K562 (cell line): ENCODE data around the gene CACNA1A. TPM values are rescaled to one million over a fixed set of nuclear protein-coding genes. Genes with fewer than 3 reads are reported as not detected.

Experiments used
- ATAC-seq: fragments of 200-7000 bp; cut with Tn5 transposase; 3 replicates; pipeline ENCODE4 v1.9.1; 2020; ENCODE audit warnings: moderate library complexity
- BruUV-seq: library from RNA; stranded (reverse); fragments of 400-500 nt; replicated peaks from 2 replicates; lab custom pipeline; 2021; lab: Mats Ljungman, UMichigan
- CTCF ChIA-PET: fragments of 300-600 bp; formaldehyde crosslinking; extraction: SDS; loops from one replicate; lab custom pipeline; 2021; ENCODE audit warnings: low intra/inter-chr PET ratio; lab: Yijun Ruan, JAX
- POLR2A ChIA-PET: fragments of 300-600, 350-650 bp; sonication (Branson Sonifier 250); formaldehyde crosslinking; extraction: SDS; loops from one replicate; lab custom pipeline; 2021; ENCODE audit warnings: antibody characterized with exemption, inconsistent platforms; lab: Yijun Ruan, JAX
- DNase-seq, 4 experiments: peaks; one replicate each; pipeline versions ENCODE4 v3.0.0 to v3.0.0-alpha.2; 2011 to 2018; ENCODE audit warnings: low spot score in 3 of 4, mixed read lengths in 3 of 4; ENCODE audit errors: extremely low read depth in 1 of 4
- FAIRE-seq: peaks from 2 replicates; lab custom pipeline; 2011; peaks lifted over from hg19 to GRCh38; lab: Jason Lieb, UNC
- H2AFZ ChIP-seq: 2 replicates; pipeline ENCODE4 v1.6.0; 2011; ENCODE audit warnings: low read depth, low read length, control low read depth, inconsistent platforms
- H3K27ac ChIP-seq: fragments of 200-600 bp; 3 replicates; pipeline ENCODE4 v1.8.0; 2011; ENCODE audit warnings: low read depth, mild to moderate bottlenecking, control low read depth, inconsistent platforms, low read length, moderate library complexity, mixed read lengths; ENCODE audit errors: extremely low read depth
- H3K27me3 ChIP-seq, 2 experiments: fragments of 300-600 bp in 1 of 2; 2 replicates in 1 of 2; 3 replicates in 1 of 2; pipeline versions ENCODE4 v1.6.0 to v1.8.0; 2011; ENCODE audit warnings: inconsistent platforms in 2 of 2, low read length in 2 of 2, mild to moderate bottlenecking in 1 of 2, mixed read lengths in 1 of 2, moderate library complexity in 1 of 2; ENCODE audit not compliant: control insufficient read depth in 2 of 2, insufficient read depth in 2 of 2
- H3K36me3 ChIP-seq: fragments of 300-600 bp; 3 replicates; pipeline ENCODE4 v1.8.0; 2011; ENCODE audit warnings: mild to moderate bottlenecking, low read length, inconsistent platforms; ENCODE audit not compliant: control insufficient read depth, insufficient read depth
- H3K4me1 ChIP-seq, 2 experiments: fragments of 200-600 bp in 1 of 2; replicated peaks in 1 of 2; 2 replicates in 1 of 2; 3 replicates in 1 of 2; pipeline versions ENCODE4 v1.5.1 to v1.8.0; 2011; ENCODE audit warnings: inconsistent platforms in 2 of 2, low read length in 2 of 2, mild to moderate bottlenecking in 1 of 2, mixed read lengths in 1 of 2, moderate library complexity in 1 of 2; ENCODE audit not compliant: control insufficient read depth in 2 of 2, insufficient read depth in 2 of 2
- H3K4me2 ChIP-seq: 2 replicates; pipeline ENCODE4 v1.6.1; 2011; ENCODE audit warnings: low read length, control low read depth, inconsistent platforms, mixed read lengths; ENCODE audit not compliant: insufficient read depth
- H3K4me3 ChIP-seq: fragments of 200-600 bp; sonication (generic), shearing (Covaris generic); 2 replicates; pipeline ENCODE4 v1.5.1; 2016; ENCODE audit warnings: control low read depth, inconsistent platforms
- H3K79me2 ChIP-seq: fragments of 200-600 bp; 3 replicates; pipeline ENCODE4 v1.8.0; 2011; ENCODE audit warnings: low read length, inconsistent platforms; ENCODE audit not compliant: control insufficient read depth, insufficient read depth
- H3K9ac ChIP-seq, 2 experiments: 2 replicates each; pipeline versions ENCODE4 v1.6.0 to v1.6.1; 2011; ENCODE audit warnings: low read depth in 2 of 2, low read length in 2 of 2, control low read depth in 1 of 2, inconsistent platforms in 1 of 2, mild to moderate bottlenecking in 1 of 2, mixed read lengths in 1 of 2; ENCODE audit not compliant: insufficient read depth in 1 of 2
- H3K9me1 ChIP-seq: one replicate; pipeline ENCODE4 v1.6.0; 2011; ENCODE audit warnings: inconsistent platforms, mild to moderate bottlenecking, low read length, moderate library complexity; ENCODE audit not compliant: control insufficient read depth, insufficient read depth
- H3K9me3 ChIP-seq: replicated peaks from 2 replicates; pipeline ENCODE4 v1.5.1; 2011; ENCODE audit warnings: low read depth, low read length, inconsistent platforms; ENCODE audit not compliant: control insufficient read depth, insufficient read depth
- H4K20me1 ChIP-seq: replicated peaks from 2 replicates; pipeline ENCODE4 v1.6.1; 2011; ENCODE audit warnings: low read length, inconsistent platforms, mixed read lengths; ENCODE audit not compliant: control insufficient read depth, insufficient read depth
- CREBBP ChIP-seq: IDR thresholded peaks from one replicate; pipeline ENCODE4 v1.6.1; 2012; ENCODE audit warnings: low read depth, mild to moderate bottlenecking, control low read depth, inconsistent platforms, low read length
- E2F3 ChIP-seq: fragments of 250-450 bp; sonication (Bioruptor Pico); IDR thresholded peaks from 2 replicates; pipeline ENCODE4 v1.4.0; 2020; ENCODE audit warnings: mild to moderate bottlenecking
- SRSF1 ChIP-seq: fragments of 200-400 bp; formaldehyde crosslinking; IDR thresholded peaks from 2 replicates; pipeline ENCODE4 v1.6.1; 2017; ENCODE audit warnings: mild to moderate bottlenecking, low read depth, low read length, moderate library complexity
- ZNF584 ChIP-seq: fragments of 200-800 bp; sonication (Bioruptor generic); IDR thresholded peaks from 2 replicates; pipeline ENCODE4 v1.6.1; 2016; ENCODE audit warnings: low read depth, mild to moderate bottlenecking, missing genetic modification characterization, missing compliant biosample characterization
- WGBS: fragments of 100-300 bp; shearing (Covaris generic); methylation state at CpG from one replicate; pipeline ENCODE4 v1.1.6; 2016; ENCODE audit warnings: low coverage, mixed read lengths; ENCODE audit not compliant: insufficient coverage; ENCODE audit errors: missing lambda C conversion rate; 5-methylcytosine and 5-hydroxymethylcytosine counted together
- in situ Hi-C: fragments of 300-500 bp; cut with MboI; formaldehyde crosslinking; loops from 4 replicates; pipeline ENCODE4 v1.15.0; 2018; ENCODE audit warnings: inconsistent platforms, mixed read lengths
- intact Hi-C: fragments of 100-400 bp; cut with micrococcal nuclease; formaldehyde crosslinking; loops from 2 replicates; pipeline ENCODE4 v1.14.2; 2022
- polyA plus RNA-seq, 8 experiments: library from polyadenylated mRNA; depleted of rRNA in 4 of 8; stranded (reverse) in 5 of 8; unstranded in 3 of 8; fragments of >200 nt; fragmentation: Nextera tagmentation in 2 of 8; fragmentation: Illumina TruSeq in 1 of 8; extraction: Ambion mirVana in 2 of 8; extraction: Trizol in 1 of 8; gene quantifications; 2 replicates each; pipeline versions ENCODE4 v1.2.1 to v1.2.3, GENCODE V29; 2011 to 2014; ENCODE audit warnings: inconsistent platforms in 1 of 8, missing spikeins in 1 of 8
- total RNA-seq, 7 experiments: library from RNA; depleted of rRNA in 6 of 7; stranded (reverse); fragments of >200 nt in 6 of 7; fragmentation: Illumina TruSeq in 2 of 7; extraction: Trizol in 2 of 7; gene quantifications; 2 replicates each; pipeline versions ENCODE4 v1.2.1 to v1.2.3, GENCODE V29; 2011 to 2021; ENCODE audit warnings: low replicate concordance in 1 of 7
- TF ChIP-seq, protein P1 (sequence below): fragments of 200-800 bp; sonication (Bioruptor generic); IDR thresholded peaks from 2 replicates; pipeline ENCODE4 v1.6.1; 2017; ENCODE audit warnings: missing genetic modification characterization, missing compliant biosample characterization
- TF ChIP-seq, protein P2 (sequence below): IDR thresholded peaks from 2 replicates; pipeline ENCODE4 v1.6.1; 2014; ENCODE audit warnings: antibody characterized with exemption

Gene CACNA1A
- total and polyA plus RNA-seq, 9 of the 15 experiments (the other 6 are each of a cell fraction or from before 2014, with no cell fraction given), result 0.03 to 0.20 (median 0.09) TPM; not detected in 1

GRCh38 chr19:13425151-13425550, 81.1 kb downstream of the CACNA1A start:
- H3K9me1 ChIP-seq, result no peaks in the 10 kb centered on the region
- in situ Hi-C loops (loop anchor here (10.0 kb wide), 1 partner anchor 450 kb away; no protein-coding TSS in a partner anchor), intact Hi-C loops (no loop called here)
- H4K20me1 ChIP-seq, result no peaks in the 10 kb centered on the region
- H3K27ac ChIP-seq, result no peak overlapping the region
- no TSS peak for BruUV-seq
- no peak overlapping the region for H3K4me3 ChIP-seq
- H3K4me1 ChIP-seq, result no peaks in the 10 kb centered on the region; a peak in 2 of 5 replicates
- no peaks in the 10 kb centered on the region for H3K36me3 ChIP-seq
- 3% methylated on average over 3 of the region's 3 CpGs for WGBS
- H3K9ac ChIP-seq, result no peak overlapping the region
- peaks cover 0 to 5% of the 10 kb centered on the region in 2 experiments; a peak in 1 of 5 replicates for H3K27me3 ChIP-seq
- ATAC-seq (no peak), DNase-seq (no peak), FAIRE-seq (no peak)
- CTCF ChIA-PET, result no interaction called here
- no peak overlapping the region for H3K4me2 ChIP-seq
- POLR2A ChIA-PET, result interaction anchor here (1.2 kb wide), 1 partner anchor 27 kb away, joined by 3 read pairs; no protein-coding TSS in a partner anchor
- H3K9me3 ChIP-seq, result 0 out of 2 replicates have a peak, but pooled peaks cover 1% of the 10 kb centered on the region
- no peaks in the 10 kb centered on the region for H3K79me2 ChIP-seq
- TF ChIP-seq CREBBP (no peak), E2F3 (CRISPR knock-in tag) (no peak), ZNF584 (CRISPR knock-in tag) (no peak), SRSF1 (no peak)
- TF ChIP-seq, protein P1, sequence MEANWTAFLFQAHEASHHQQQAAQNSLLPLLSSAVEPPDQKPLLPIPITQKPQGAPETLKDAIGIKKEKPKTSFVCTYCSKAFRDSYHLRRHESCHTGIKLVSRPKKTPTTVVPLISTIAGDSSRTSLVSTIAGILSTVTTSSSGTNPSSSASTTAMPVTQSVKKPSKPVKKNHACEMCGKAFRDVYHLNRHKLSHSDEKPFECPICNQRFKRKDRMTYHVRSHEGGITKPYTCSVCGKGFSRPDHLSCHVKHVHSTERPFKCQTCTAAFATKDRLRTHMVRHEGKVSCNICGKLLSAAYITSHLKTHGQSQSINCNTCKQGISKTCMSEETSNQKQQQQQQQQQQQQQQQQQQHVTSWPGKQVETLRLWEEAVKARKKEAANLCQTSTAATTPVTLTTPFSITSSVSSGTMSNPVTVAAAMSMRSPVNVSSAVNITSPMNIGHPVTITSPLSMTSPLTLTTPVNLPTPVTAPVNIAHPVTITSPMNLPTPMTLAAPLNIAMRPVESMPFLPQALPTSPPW (CRISPR knock-in tag), result no peak
- TF ChIP-seq, protein P2, sequence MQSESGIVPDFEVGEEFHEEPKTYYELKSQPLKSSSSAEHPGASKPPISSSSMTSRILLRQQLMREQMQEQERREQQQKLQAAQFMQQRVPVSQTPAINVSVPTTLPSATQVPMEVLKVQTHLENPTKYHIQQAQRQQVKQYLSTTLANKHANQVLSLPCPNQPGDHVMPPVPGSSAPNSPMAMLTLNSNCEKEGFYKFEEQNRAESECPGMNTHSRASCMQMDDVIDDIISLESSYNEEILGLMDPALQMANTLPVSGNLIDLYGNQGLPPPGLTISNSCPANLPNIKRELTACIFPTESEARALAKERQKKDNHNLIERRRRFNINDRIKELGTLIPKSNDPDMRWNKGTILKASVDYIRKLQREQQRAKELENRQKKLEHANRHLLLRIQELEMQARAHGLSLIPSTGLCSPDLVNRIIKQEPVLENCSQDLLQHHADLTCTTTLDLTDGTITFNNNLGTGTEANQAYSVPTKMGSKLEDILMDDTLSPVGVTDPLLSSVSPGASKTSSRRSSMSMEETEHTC, result no peak
- no peak overlapping the region for H2AFZ ChIP-seq
